Stimulated activated CD8-positive, alpha-beta memory T cell treated with anti-CD3 and anti-CD28 coated beads, Interleukin-4, amount 100 ng/mL, for 24 hours (primary cell): ENCODE results near the gene HELB.
A peak's percentile ranks its signal among the peaks of the same experiment; 100 is the strongest.

Source experiments
- DNase-seq: peaks from one replicate; pipeline ENCODE4 v3.0.0-alpha.2; 2020; ENCODE audit warnings: low read depth

Gene HELB

GRCh38 chr12:66301944-66302826 is at the start of gene HELB:
Gene HELB (plus strand): TSS chr12:66302493. CDS start chr12:66302604, 111 bp downstream.
- peak; percentile 95 for DNase-seq

GRCh38 chr12:66252771-66253170 is 49.5 kb upstream of the HELB start:
- no peak for DNase-seq

GRCh38 chr12:66255737-66256136 is 46.6 kb upstream of the HELB start:
- DNase-seq: no peak

GRCh38 chr12:66258011-66258410 is 44.3 kb upstream of the HELB start:
- no peak for DNase-seq

GRCh38 chr12:66262737-66263136 is 39.6 kb upstream of the HELB start:
- DNase-seq: no peak

GRCh38 chr12:66268562-66268961 is 33.7 kb upstream of the HELB start:
- no peak for DNase-seq

GRCh38 chr12:66269142-66269541 is 33.2 kb upstream of the HELB start:
- no peak for DNase-seq

GRCh38 chr12:66269757-66270383 is 32.4 kb upstream of the HELB start:
- no peak for DNase-seq

- DNase-seq: no peak
These were observed 31.7 kb upstream of the HELB start for GRCh38 chr12:66270613-66271012.

- DNase-seq: no peak
These were observed 29.6 kb upstream of the HELB start for GRCh38 chr12:66272650-66273049.

- DNase-seq: no peak
These were observed 29.1 kb upstream of the HELB start for GRCh38 chr12:66273147-66273546.

GRCh38 chr12:66275040-66275439 is 27.3 kb upstream of the HELB start:
- DNase-seq: no peak

- DNase-seq: no peak
These were observed 23.1 kb upstream of the HELB start for GRCh38 chr12:66279123-66279712.

- no peak for DNase-seq
These were observed 21.7 kb upstream of the HELB start for GRCh38 chr12:66280561-66280960.

GRCh38 chr12:66282244-66282643 is 20.0 kb upstream of the HELB start:
- no peak for DNase-seq

- DNase-seq: no peak
These were observed 15.0 kb upstream of the HELB start for GRCh38 chr12:66287275-66287674.

GRCh38 chr12:66288121-66288520 is 14.2 kb upstream of the HELB start:
- no peak for DNase-seq

- DNase-seq: no peak
These were observed 12.8 kb upstream of the HELB start for GRCh38 chr12:66289485-66289884.

GRCh38 chr12:66290716-66291200 is 11.5 kb upstream of the HELB start:
- no peak for DNase-seq

GRCh38 chr12:66296176-66296683 is 6.1 kb upstream of the HELB start:
- no peak for DNase-seq

- DNase-seq: no peak
These were observed 5.2 kb upstream of the HELB start for GRCh38 chr12:66297080-66297479.

- no peak for DNase-seq
These were observed 4.4 kb upstream of the HELB start for GRCh38 chr12:66297923-66298322.

- no peak for DNase-seq
These were observed 505 bp downstream of the HELB start for GRCh38 chr12:66302827-66303169.
